Small intestine (tissue), 7 donors: ENCODE measurements around the gene REL. TPM values are rescaled to one million over a fixed set of nuclear protein-coding genes. Genes with fewer than 3 reads are reported as not detected.
"Not testable (repeated sequence)": the region's sequence is repeated elsewhere in the genome, so short reads cannot be mapped to it uniquely, and the experiment has no call there.

Experiments used
- DNase-seq, 2 donors: peaks; one replicate each; pipeline versions ENCODE4 v3.0.0 to v3.0.0-alpha.2; 2013
- FAIRE-seq: peaks from 2 replicates; lab custom pipeline; 2012; peaks lifted over from hg19 to GRCh38; lab: Jason Lieb, UNC
- H3K27ac ChIP-seq, 3 donors: one replicate each; pipeline ENCODE4 v1.5.1; 2013; ENCODE audit warnings: low read length in 2 of 3, mild to moderate bottlenecking in 2 of 3, control low read depth in 1 of 3, inconsistent platforms in 1 of 3, low read depth in 1 of 3, moderate library complexity in 1 of 3
- H3K27me3 ChIP-seq, 3 donors: one replicate each; pipeline ENCODE4 v1.6.1; 2013; ENCODE audit warnings: low read length in 3 of 3, inconsistent platforms in 1 of 3; ENCODE audit not compliant: control insufficient read depth in 3 of 3, insufficient read depth in 3 of 3
- H3K36me3 ChIP-seq, 3 donors: one replicate each; pipeline ENCODE4 v1.6.1; 2013; ENCODE audit warnings: low read length in 3 of 3, inconsistent platforms in 1 of 3, low read depth in 1 of 3, mild to moderate bottlenecking in 1 of 3, moderate library complexity in 1 of 3; ENCODE audit not compliant: control insufficient read depth in 3 of 3, insufficient read depth in 2 of 3
- H3K4me1 ChIP-seq, 3 donors: one replicate each; pipeline ENCODE4 v1.6.1; 2013; ENCODE audit warnings: low read length in 2 of 3, inconsistent platforms in 1 of 3, low read depth in 1 of 3, mild to moderate bottlenecking in 1 of 3, moderate library complexity in 1 of 3; ENCODE audit not compliant: control insufficient read depth in 3 of 3, insufficient read depth in 2 of 3
- H3K4me3 ChIP-seq, 3 donors: one replicate each; pipeline ENCODE4 v1.5.1; 2013; ENCODE audit warnings: low read length in 3 of 3, control low read depth in 1 of 3, inconsistent platforms in 1 of 3, low read depth in 1 of 3, mild to moderate bottlenecking in 1 of 3, moderate library complexity in 1 of 3
- H3K9me3 ChIP-seq, 2 donors: one replicate each; pipeline ENCODE4 v1.6.1; 2013; ENCODE audit warnings: low read depth in 1 of 2, low read length in 1 of 2; ENCODE audit not compliant: control insufficient read depth in 2 of 2, insufficient read depth in 1 of 2
- WGBS, 3 donors: extraction: QIAGEN DNeasy Blood & Tissue Kit; methylation state at CpG; one replicate each; pipeline ENCODE4 v1.1.7; 2013; 5-methylcytosine and 5-hydroxymethylcytosine counted together
- polyA plus RNA-seq, 4 donors: library from polyadenylated mRNA; stranded (reverse) in 3 of 4; unstranded in 1 of 4; fragments of 200-250 nt in 3 of 4; fragments of 120-200 nt in 1 of 4; gene quantifications; one replicate each; pipeline versions ENCODE4 v1.2.1 to v1.2.3, GENCODE V29; 2013
- donor health status: healthy with polysubstance abuse.
- donor health status: control.
- donor health status: control.
- donor health status: Bipolar disorder and iron deficiency.
- donor health status: healthy.

Gene REL
- polyA plus RNA-seq, 4 donors, result 0.81 to 10.3 (median 2.9) TPM

DNA sequence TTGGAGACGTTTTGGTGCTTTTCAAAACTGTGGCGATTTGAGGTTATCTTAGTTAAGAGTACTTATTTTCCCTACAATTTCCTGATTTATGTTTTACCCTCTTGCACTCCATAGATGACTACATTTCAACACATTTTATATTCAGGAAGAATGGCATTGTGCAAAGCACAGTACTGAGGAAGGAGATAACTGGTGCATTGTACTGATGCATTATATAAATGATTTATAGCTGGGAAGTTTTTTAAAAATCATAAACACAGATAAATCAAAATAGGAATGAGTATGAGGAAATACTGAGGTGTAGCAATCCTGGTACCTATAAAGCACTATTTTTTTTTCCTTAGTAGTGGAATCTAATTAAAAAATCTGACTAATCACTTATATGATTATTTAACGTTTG lies 5.6 kb downstream of the REL start:
- DNase-seq, result no peak
- H3K4me1 ChIP-seq, result peaks cover 0 to 6% (median 0%) of the 10 kb centered on the region in 3 donors
- no peak overlapping the region for H3K4me3 ChIP-seq
- 34 to 38% (median 35%) methylated on average over 3 of the region's 3 CpGs for WGBS, 3 donors
- no peaks in the 10 kb centered on the region for H3K9me3 ChIP-seq
- no peaks in the 10 kb centered on the region for H3K36me3 ChIP-seq
- no peak for FAIRE-seq
- H3K27ac ChIP-seq, result no peak overlapping the region
- H3K27me3 ChIP-seq, result no peaks in the 10 kb centered on the region

DNA sequence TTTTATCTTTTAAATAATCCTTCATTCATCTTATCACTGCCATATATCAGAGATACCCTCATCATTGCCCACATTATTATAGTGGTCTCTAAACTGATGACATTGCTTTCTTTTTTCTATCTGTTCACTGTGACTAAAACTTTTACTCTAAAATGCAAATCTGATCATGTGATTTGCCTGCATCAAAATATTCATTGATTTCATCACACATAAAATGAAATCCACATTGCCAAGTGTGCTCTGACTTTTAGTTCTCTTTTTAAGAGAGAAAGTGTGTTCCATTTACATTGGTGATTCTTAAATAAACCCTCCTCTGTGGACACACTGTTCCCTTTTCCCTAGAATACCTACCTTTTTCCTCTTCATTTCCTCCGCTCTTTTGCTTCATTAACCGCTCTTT lies 7.5 kb downstream of the REL start:
- Histone ChIP-seq H3K36me3 (peaks cover 0 to 6% (median 0%) of the 10 kb centered on the region in 3 donors), H3K9me3 (no peaks in the 10 kb centered on the region), H3K4me1 (peaks cover 0 to 6% (median 0%) of the 10 kb centered on the region in 3 donors), H3K27ac (no peak overlapping the region), H3K27me3 (no peaks in the 10 kb centered on the region), H3K4me3 (no peak overlapping the region)
- no peak for FAIRE-seq
- 93 to 98% (median 98%) methylated on average over 2 of the region's 2 CpGs for WGBS, 3 donors
- DNase-seq, result no peak

DNA sequence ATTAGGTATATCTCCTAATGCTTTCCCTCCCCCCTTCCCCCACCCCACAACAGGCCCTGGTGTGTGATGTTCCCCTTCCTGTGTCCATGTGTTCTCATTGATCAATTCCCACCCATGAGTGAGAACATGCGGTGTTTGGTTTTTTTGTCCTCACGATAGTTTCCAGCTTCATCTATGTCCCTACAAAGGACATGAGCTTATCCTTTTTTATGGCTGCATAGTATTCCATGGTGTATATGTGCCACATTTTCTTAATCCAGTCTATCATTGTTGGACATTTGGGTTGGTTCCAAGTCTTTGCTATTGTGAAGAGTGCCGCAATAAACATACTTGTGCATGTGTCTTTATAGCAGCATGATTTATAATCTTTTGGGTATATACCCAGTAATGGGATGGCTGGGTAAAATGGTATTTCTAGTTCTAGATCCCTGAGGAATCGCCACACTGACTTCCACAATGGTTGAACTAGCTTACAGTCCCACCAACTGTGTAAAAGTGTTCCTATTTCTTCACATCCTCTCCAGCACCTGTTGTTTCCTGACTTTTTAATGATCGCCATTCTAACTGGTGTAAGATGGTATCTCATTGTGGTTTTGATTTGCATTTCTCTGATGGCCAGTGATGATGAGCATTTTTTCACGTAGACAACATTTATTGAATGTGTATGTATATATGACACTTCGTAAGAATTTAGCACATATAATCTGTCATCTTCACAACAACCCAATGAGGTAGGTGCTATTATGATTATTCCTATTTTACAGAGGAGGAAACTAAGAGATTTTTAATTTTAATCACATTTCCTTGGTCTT lies 8.4 kb downstream of the REL start:
- H3K4me1 ChIP-seq, DNase-seq, H3K9me3 ChIP-seq, H3K27me3 ChIP-seq, H3K36me3 ChIP-seq, H3K27ac ChIP-seq, H3K4me3 ChIP-seq, FAIRE-seq: not testable (repeated sequence)
- 92 to 96% (median 93%) methylated on average over 6 to 7 of the region's 7 CpGs for WGBS, 3 donors

DNA sequence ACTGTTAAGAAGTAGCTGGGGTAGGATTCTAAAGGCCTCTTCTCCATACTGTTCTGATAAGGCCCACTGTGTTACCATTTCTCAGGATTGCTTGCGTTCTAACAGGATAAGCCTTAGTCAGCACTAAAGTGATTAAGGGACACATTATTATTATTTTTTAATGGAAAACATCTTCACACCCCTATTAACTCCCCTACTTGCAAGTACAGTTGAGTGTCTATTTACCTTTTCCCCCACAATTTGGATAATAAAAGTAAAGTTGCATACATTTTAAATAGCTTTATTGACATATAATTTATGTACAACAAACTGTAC lies 9.0 kb downstream of the REL start:
- no peaks in the 10 kb centered on the region for H3K9me3 ChIP-seq
- H3K4me1 ChIP-seq, result peaks cover 0 to 1% (median 0%) of the 10 kb centered on the region in 3 donors
- no peaks in the 10 kb centered on the region for H3K27me3 ChIP-seq
- no peak overlapping the region for H3K27ac ChIP-seq
- 89 to 100% (median 97%) methylated on average over 1 of the region's 1 CpG for WGBS, 3 donors
- FAIRE-seq (no peak), DNase-seq (no peak)
- peaks cover 0 to 13% (median 2%) of the 10 kb centered on the region in 3 donors for H3K36me3 ChIP-seq
- no peak overlapping the region for H3K4me3 ChIP-seq

DNA sequence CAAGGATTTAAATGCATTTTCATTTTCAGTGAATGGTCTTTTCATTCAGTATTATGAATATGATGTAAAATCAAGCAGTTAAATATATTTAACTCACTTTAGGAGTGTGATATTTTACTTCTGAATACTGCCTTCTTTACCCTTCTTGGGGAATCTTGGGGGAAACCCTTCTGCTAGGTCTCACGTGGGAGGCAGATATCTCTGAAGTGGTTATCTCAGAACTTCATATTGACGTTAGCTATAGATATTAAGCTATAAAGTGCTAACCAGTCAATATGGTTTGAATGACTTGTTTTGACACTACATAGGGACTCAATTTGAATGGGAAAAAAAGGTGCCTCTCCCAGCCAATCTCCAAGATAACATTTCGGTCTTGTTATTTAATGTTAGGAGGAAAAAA lies 9.8 kb downstream of the REL start:
- Histone ChIP-seq H3K36me3 (peaks cover 0 to 17% (median 2%) of the 10 kb centered on the region in 3 donors), H3K27me3 (no peaks in the 10 kb centered on the region), H3K27ac (no peak overlapping the region), H3K9me3 (no peaks in the 10 kb centered on the region), H3K4me1 (no peaks in the 10 kb centered on the region), H3K4me3 (no peak overlapping the region)
- DNase-seq (no peak), FAIRE-seq (no peak)
- 32 to 49% (median 46%) methylated on average over 3 of the region's 3 CpGs for WGBS, 3 donors

DNA sequence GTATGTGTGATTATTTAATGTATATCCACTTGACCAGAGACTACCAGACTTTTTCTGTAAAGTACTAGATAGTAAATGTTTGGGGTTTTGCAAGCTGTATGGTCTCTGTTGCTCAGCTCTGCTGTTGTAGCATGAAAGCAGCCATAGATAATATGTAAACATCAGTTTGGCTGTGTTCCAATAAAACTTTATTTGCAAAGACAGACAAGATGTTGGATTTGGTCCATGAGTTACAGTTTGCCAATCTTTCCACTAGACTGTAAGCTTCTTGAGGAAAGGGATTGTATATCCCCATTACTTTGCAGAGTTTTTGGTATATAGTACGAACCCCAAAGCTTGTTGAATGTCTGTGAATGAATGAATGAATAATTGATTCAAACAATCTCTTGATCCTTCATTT lies 17.2 kb downstream of the REL start:
- no peaks in the 10 kb centered on the region for H3K4me1 ChIP-seq
- H3K4me3 ChIP-seq, result no peak overlapping the region
- H3K27ac ChIP-seq, result no peak overlapping the region
- no peak for DNase-seq
- no peaks in the 10 kb centered on the region for H3K9me3 ChIP-seq
- FAIRE-seq, result no peak
- peaks cover 2 to 37% (median 6%) of the 10 kb centered on the region in 3 donors for H3K36me3 ChIP-seq
- WGBS, 3 donors, result 91 to 100% (median 97%) methylated on average over 1 of the region's 1 CpG
- H3K27me3 ChIP-seq, result no peaks in the 10 kb centered on the region

DNA sequence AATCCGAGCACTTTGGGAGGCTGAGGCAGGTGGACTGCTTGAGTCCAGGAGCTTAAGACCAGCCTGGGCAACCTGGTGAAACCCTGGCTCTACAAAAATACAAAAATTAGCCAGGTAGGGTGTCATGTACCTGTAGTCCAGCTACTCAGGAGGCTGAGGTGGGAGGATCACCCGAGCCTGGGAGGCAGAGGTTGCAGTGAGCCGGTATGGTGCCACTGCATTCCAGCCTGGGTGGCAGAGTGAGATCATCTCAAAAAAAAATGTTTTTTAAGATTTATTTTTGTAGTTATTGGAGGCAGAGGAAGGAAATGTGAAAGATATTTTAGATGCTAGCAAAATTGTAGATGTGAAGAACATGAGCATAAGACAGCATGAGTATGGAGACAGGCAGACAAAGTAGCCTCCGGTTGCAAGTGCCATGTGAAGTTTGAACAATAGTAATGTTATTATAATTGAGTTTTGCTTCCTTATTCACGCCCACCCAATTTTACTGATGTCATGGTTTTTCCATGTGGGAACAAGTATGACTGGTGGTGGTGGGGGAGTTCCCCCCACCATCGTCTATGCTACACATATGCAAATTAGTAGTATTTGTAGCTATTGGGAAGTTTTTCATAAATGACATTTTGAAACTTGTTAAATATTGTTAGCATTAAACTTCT lies 18.0 kb downstream of the REL start:
- H3K27me3 ChIP-seq, result no peaks in the 10 kb centered on the region
- no peak for DNase-seq
- peaks cover 2 to 45% (median 6%) of the 10 kb centered on the region in 3 donors for H3K36me3 ChIP-seq
- 67 to 83% (median 75%) methylated on average over 6 of the region's 6 CpGs for WGBS, 3 donors
- no peak overlapping the region for H3K4me3 ChIP-seq
- H3K27ac ChIP-seq, result no peak overlapping the region
- no peak for FAIRE-seq
- H3K9me3 ChIP-seq, result no peaks in the 10 kb centered on the region
- H3K4me1 ChIP-seq, result no peaks in the 10 kb centered on the region

DNA sequence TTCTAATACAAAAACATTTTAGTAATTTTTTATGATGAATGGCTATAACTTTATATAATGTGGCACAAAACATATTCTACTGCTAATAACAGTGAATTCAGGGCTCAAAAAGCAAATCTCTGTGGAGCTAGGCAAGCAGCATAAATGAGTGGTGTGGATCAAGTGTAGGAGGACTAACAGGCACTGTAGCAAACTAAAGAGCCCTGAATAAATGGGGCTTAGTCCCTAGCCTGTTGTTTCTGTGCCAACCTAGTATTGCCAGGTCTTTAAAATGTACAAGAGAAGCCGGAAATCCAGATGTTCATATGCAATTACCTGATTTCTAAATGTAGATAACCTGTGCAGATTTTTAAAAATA lies 18.5 kb downstream of the REL start:
- FAIRE-seq (no peak), DNase-seq (no peak)
- Histone ChIP-seq H3K27me3 (no peaks in the 10 kb centered on the region), H3K4me1 (no peaks in the 10 kb centered on the region), H3K36me3 (peaks cover 2 to 47% (median 9%) of the 10 kb centered on the region in 3 donors), H3K9me3 (no peaks in the 10 kb centered on the region), H3K27ac (no peak overlapping the region), H3K4me3 (no peak overlapping the region)
- 58 to 74% (median 63%) methylated on average over 1 of the region's 1 CpG for WGBS, 3 donors
